HepG2 (cell line): ENCODE measurements around the gene FOXA3. TPM values are rescaled to one million over a fixed set of nuclear protein-coding genes. Genes with fewer than 3 reads are reported as not detected.

Source experiments
- ADNP ChIP-seq: sonication (generic); formaldehyde crosslinking; IDR thresholded peaks from 2 replicates; pipeline ENCODE4 v1.4.0; 2020; ENCODE audit warnings: missing genetic modification reagents
- CBX1 ChIP-seq: IDR thresholded peaks from one replicate; pipeline ENCODE4 v1.6.1; 2016; ENCODE audit warnings: antibody characterized with exemption, low read depth
- ELF4 ChIP-seq: sonication (generic); formaldehyde crosslinking; IDR thresholded peaks from 2 replicates; pipeline ENCODE4 v1.5.0; 2020; ENCODE audit warnings: missing genetic modification reagents, mild to moderate bottlenecking, moderate library complexity, borderline replicate concordance
- FOSL2 ChIP-seq: sonication (generic); formaldehyde crosslinking; IDR thresholded peaks from 2 replicates; pipeline ENCODE4 v1.4.0; 2020; ENCODE audit warnings: missing genetic modification reagents
- ISX ChIP-seq: sonication (generic); formaldehyde crosslinking; conservative IDR thresholded peaks from 2 replicates; pipeline ENCODE4 v1.5.0; 2020; ENCODE audit warnings: missing genetic modification reagents
- KDM2A ChIP-seq: sonication (generic); formaldehyde crosslinking; IDR thresholded peaks from 2 replicates; pipeline ENCODE4 v1.4.0; 2020; ENCODE audit warnings: low read depth, missing genetic modification reagents, borderline replicate concordance
- KLF11 ChIP-seq: IDR thresholded peaks from 2 replicates; pipeline ENCODE4 v1.6.1; 2016; ENCODE audit warnings: missing compliant biosample characterization
- MAF1 ChIP-seq: sonication (generic); formaldehyde crosslinking; IDR thresholded peaks from 2 replicates; pipeline ENCODE4 v1.5.0; 2020; ENCODE audit warnings: missing genetic modification reagents, borderline replicate concordance
- MBNL3 ChIP-seq: fragments of 250-450 bp; sonication (Bioruptor Pico); conservative IDR thresholded peaks from 2 replicates; pipeline ENCODE4 v1.8.0; 2022; ENCODE audit warnings: mild to moderate bottlenecking, inconsistent platforms
- MEF2D ChIP-seq: sonication (generic); formaldehyde crosslinking; IDR thresholded peaks from 2 replicates; pipeline ENCODE4 v1.5.1; 2020; ENCODE audit warnings: mild to moderate bottlenecking, missing genetic modification reagents
- MEIS1 ChIP-seq: sonication (generic); formaldehyde crosslinking; IDR thresholded peaks from 2 replicates; pipeline ENCODE4 v1.9.0; 2021; ENCODE audit warnings: mild to moderate bottlenecking, missing genetic modification reagents, moderate library complexity, borderline replicate concordance
- NFRKB ChIP-seq: fragments of 450-650 bp; IDR thresholded peaks from 2 replicates; pipeline ENCODE4 v1.6.1; 2017
- SP4 ChIP-seq: sonication (generic); formaldehyde crosslinking; IDR thresholded peaks from 2 replicates; pipeline ENCODE4 v1.8.1; 2023; ENCODE audit warnings: mild to moderate bottlenecking, missing genetic modification reagents
- ZC3H13 ChIP-seq: sonication (generic); formaldehyde crosslinking; IDR thresholded peaks from 2 replicates; pipeline ENCODE4 v1.8.1; 2023; ENCODE audit warnings: mild to moderate bottlenecking, missing genetic modification reagents, moderate library complexity
- ZNF354B ChIP-seq: sonication (generic); formaldehyde crosslinking; IDR thresholded peaks from 2 replicates; pipeline ENCODE4 v1.8.0; 2022; ENCODE audit warnings: mild to moderate bottlenecking, missing genetic modification reagents
- ZNF552 ChIP-seq: sonication (generic); formaldehyde crosslinking; IDR thresholded peaks from 2 replicates; pipeline ENCODE4 v1.9.0; 2022; ENCODE audit warnings: missing genetic modification reagents, mild to moderate bottlenecking, borderline replicate concordance
- ZNF660 ChIP-seq: sonication (generic); formaldehyde crosslinking; IDR thresholded peaks from 2 replicates; pipeline ENCODE4 v1.5.1; 2020; ENCODE audit warnings: mild to moderate bottlenecking, low read depth, missing genetic modification reagents, borderline replicate concordance
- ZNF7 ChIP-seq: IDR thresholded peaks from 2 replicates; pipeline ENCODE4 v1.6.1; 2016; ENCODE audit warnings: missing biosample characterization, missing genetic modification reagents
- ZNF709 ChIP-seq: sonication (generic); formaldehyde crosslinking; IDR thresholded peaks from 2 replicates; pipeline ENCODE4 v1.5.0; 2020; ENCODE audit warnings: mild to moderate bottlenecking, missing genetic modification reagents
- ZNF782 ChIP-seq: sonication (generic); formaldehyde crosslinking; IDR thresholded peaks from 2 replicates; pipeline ENCODE4 v1.4.0; 2020; ENCODE audit warnings: missing genetic modification reagents, mild to moderate bottlenecking, borderline replicate concordance
- ZNF891 ChIP-seq: sonication (generic); formaldehyde crosslinking; IDR thresholded peaks from 2 replicates; pipeline ENCODE4 v1.5.0; 2020; ENCODE audit warnings: mild to moderate bottlenecking, missing genetic modification reagents
- ZSCAN22 ChIP-seq: sonication (generic); formaldehyde crosslinking; IDR thresholded peaks from 2 replicates; pipeline ENCODE4 v1.4.0; 2020; ENCODE audit warnings: mild to moderate bottlenecking, missing genetic modification reagents
- polyA plus RNA-seq, 8 experiments: library from polyadenylated mRNA; depleted of rRNA in 3 of 8; stranded (reverse) in 7 of 8; unstranded in 1 of 8; fragments of >200 nt; fragmentation: Illumina TruSeq in 4 of 8; extraction: Trizol in 4 of 8; gene quantifications; 2 replicates each; pipeline versions ENCODE4 v1.2.1 to v1.2.3, GENCODE V29; 2011 to 2016; ENCODE audit warnings: low read depth in 4 of 8, missing spikeins in 1 of 8, mixed read lengths in 1 of 8; ENCODE audit not compliant: insufficient read depth in 1 of 8
- total RNA-seq, 5 experiments: library from RNA; depleted of rRNA; stranded (reverse); fragments of >200 nt; fragmentation: Illumina TruSeq; extraction: Trizol; gene quantifications; 2 replicates each; pipeline ENCODE4 v1.2.3, GENCODE V29; 2016; ENCODE audit warnings: low read depth in 1 of 5
- TF ChIP-seq, protein P1 (sequence below): sonication (generic); formaldehyde crosslinking; IDR thresholded peaks from 2 replicates; pipeline ENCODE4 v1.9.0; 2021; ENCODE audit warnings: missing genetic modification reagents, borderline replicate concordance
- TF ChIP-seq, protein P2 (sequence below): sonication (generic); formaldehyde crosslinking; IDR thresholded peaks from 2 replicates; pipeline ENCODE4 v1.8.0; 2023; ENCODE audit warnings: mild to moderate bottlenecking, missing genetic modification reagents
- TF ChIP-seq, protein P3 (sequence below): IDR thresholded peaks from 2 replicates; pipeline ENCODE4 v1.6.1; 2016; ENCODE audit warnings: low read depth, control low read depth
- TF ChIP-seq, protein P4 (sequence below): sonication (generic); formaldehyde crosslinking; IDR thresholded peaks from 2 replicates; pipeline ENCODE4 v1.4.0; 2020; ENCODE audit warnings: missing genetic modification reagents

Gene FOXA3
- total and polyA plus RNA-seq, 2 of the 13 experiments (the other 11 are each of a cell fraction or from before 2014, with no cell fraction given) = 29.8 to 47.6 TPM

DNA sequence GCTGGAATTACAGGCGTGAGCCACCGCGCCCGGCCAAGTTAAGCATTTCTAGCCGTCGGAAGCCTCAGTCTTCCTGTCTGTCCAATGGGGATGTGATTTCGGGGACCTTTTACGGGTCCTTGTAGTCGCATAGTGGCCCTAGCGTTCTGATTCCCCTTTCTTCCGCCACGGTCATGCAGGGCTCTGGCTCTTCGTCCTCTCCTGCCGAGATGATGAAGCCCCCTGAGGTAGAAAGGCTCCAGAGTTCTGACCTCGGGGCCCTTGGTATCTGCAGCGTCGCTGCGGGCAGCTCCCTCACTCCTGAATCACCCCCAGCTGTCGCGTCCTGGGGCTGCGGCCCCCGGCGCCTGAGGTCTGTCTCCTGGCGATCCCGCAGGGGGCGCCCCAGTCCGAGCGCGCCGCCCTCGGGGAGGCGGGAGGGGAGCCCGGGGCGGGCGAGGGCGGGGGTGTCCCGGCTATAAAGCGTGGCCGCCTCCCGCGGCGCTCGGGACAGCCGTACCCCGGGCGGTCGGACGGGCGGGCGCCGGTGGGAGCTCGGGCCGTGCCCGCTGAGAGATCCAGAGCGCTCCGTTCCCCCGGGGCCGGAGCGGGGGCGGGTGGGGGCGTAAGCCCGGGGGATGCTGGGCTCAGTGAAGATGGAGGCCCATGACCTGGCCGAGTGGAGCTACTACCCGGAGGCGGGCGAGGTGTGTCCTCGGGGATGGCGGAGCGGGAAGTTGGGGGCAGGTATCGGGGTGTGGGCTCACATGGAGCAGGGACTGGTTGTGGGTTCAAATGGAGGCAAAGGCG is at the start of gene FOXA3 (continued):
- TF ChIP-seq, protein P1, sequence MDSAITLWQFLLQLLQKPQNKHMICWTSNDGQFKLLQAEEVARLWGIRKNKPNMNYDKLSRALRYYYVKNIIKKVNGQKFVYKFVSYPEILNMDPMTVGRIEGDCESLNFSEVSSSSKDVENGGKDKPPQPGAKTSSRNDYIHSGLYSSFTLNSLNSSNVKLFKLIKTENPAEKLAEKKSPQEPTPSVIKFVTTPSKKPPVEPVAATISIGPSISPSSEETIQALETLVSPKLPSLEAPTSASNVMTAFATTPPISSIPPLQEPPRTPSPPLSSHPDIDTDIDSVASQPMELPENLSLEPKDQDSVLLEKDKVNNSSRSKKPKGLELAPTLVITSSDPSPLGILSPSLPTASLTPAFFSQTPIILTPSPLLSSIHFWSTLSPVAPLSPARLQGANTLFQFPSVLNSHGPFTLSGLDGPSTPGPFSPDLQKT (CRISPR knock-in tag) = no peak
- TF ChIP-seq MAF1 (CRISPR knock-in tag) (no peak), FOSL2 (0 out of 2 replicates have a peak, but pooled peaks have one; percentile 29), ZNF354B (no peak), ZNF552 (CRISPR knock-in tag) (no peak), SP4 (peak; percentile 40; the same call in 1 of the 2 replicates), ZNF660 (no peak), ZSCAN22 (CRISPR knock-in tag) (no peak), ELF4 (no peak), ZNF709 (CRISPR knock-in tag) (0 out of 2 replicates have a peak, but pooled peaks have one; percentile 59), KDM2A (CRISPR knock-in tag) (peak; percentile 76; the same call in 1 of the 2 replicates), ADNP (CRISPR knock-in tag) (peak; percentile 90; the same call in 1 of the 2 replicates), ZNF782 (no peak), ZNF891 (CRISPR knock-in tag) (no peak), MEF2D (CRISPR knock-in tag) (no peak), ISX (CRISPR knock-in tag) (no peak), NFRKB (no peak), KLF11 (CRISPR knock-in tag) (0 out of 2 replicates have a peak, but pooled peaks have one; percentile 47), CBX1 (no peak), MBNL3 (no peak), ZC3H13 (no peak), ZNF7 (CRISPR knock-in tag) (no peak), MEIS1 (CRISPR knock-in tag) (peak; percentile 44; the same call in 1 of the 2 replicates)
- TF ChIP-seq, protein P2, sequence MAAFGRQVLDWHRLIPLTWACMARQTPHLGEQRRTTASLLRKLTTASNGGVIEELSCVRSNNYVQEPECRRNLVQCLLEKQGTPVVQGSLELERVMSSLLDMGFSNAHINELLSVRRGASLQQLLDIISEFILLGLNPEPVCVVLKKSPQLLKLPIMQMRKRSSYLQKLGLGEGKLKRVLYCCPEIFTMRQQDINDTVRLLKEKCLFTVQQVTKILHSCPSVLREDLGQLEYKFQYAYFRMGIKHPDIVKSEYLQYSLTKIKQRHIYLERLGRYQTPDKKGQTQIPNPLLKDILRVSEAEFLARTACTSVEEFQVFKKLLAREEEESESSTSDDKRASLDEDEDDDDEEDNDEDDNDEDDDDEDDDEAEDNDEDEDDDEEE (CRISPR knock-in tag) = no peak
- TF ChIP-seq, protein P3, sequence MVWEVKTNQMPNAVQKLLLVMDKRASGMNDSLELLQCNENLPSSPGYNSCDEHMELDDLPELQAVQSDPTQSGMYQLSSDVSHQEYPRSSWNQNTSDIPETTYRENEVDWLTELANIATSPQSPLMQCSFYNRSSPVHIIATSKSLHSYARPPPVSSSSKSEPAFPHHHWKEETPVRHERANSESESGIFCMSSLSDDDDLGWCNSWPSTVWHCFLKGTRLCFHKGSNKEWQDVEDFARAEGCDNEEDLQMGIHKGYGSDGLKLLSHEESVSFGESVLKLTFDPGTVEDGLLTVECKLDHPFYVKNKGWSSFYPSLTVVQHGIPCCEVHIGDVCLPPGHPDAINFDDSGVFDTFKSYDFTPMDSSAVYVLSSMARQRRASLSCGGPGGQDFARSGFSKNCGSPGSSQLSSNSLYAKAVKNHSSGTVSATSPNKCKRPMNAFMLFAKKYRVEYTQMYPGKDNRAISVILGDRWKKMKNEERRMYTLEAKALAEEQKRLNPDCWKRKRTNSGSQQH (CRISPR knock-in tag) = no peak
- TF ChIP-seq, protein P4, sequence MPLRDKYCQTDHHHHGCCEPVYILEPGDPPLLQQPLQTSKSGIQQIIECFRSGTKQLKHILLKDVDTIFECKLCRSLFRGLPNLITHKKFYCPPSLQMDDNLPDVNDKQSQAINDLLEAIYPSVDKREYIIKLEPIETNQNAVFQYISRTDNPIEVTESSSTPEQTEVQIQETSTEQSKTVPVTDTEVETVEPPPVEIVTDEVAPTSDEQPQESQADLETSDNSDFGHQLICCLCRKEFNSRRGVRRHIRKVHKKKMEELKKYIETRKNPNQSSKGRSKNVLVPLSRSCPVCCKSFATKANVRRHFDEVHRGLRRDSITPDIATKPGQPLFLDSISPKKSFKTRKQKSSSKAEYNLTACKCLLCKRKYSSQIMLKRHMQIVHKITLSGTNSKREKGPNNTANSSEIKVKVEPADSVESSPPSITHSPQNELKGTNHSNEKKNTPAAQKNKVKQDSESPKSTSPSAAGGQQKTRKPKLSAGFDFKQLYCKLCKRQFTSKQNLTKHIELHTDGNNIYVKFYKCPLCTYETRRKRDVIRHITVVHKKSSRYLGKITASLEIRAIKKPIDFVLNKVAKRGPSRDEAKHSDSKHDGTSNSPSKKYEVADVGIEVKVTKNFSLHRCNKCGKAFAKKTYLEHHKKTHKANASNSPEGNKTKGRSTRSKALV (CRISPR knock-in tag) = no peak
